HPDE6-E6E7 (cell line): ENCODE results near the gene SLC2A4RG.
"Not testable (repeated sequence)": the region's sequence is repeated elsewhere in the genome, so short reads cannot be mapped to it uniquely, and the experiment has no call there.

Source experiments
- DNase-seq: peaks from one replicate; pipeline ENCODE4 v3.0.0; 2011; ENCODE audit warnings: missing footprints; ENCODE audit errors: extremely low spot score

The SLC2A4RG gene

GRCh38 chr20:63712191-63712590 lies 27.4 kb upstream of the SLC2A4RG start:
- no peak for DNase-seq

- no peak for DNase-seq
Measured at GRCh38 chr20:63714858-63715257, 24.7 kb upstream of the SLC2A4RG start.

- DNase-seq = no peak
Measured at GRCh38 chr20:63718996-63719395, 20.6 kb upstream of the SLC2A4RG start.

- DNase-seq = not testable (repeated sequence)
Measured at GRCh38 chr20:63722967-63723622, 16.5 kb upstream of the SLC2A4RG start.

- DNase-seq = not testable (repeated sequence)
Measured at GRCh38 chr20:63730189-63730733, 9.3 kb upstream of the SLC2A4RG start.

GRCh38 chr20:63731410-63731809 lies 8.2 kb upstream of the SLC2A4RG start:
- no peak for DNase-seq

- no peak for DNase-seq
Measured at GRCh38 chr20:63732118-63733095, 7.2 kb upstream of the SLC2A4RG start.

GRCh38 chr20:63733117-63733516 lies 6.5 kb upstream of the SLC2A4RG start:
- DNase-seq = no peak

- DNase-seq = no peak
Measured at GRCh38 chr20:63733579-63734081, 5.9 kb upstream of the SLC2A4RG start.

GRCh38 chr20:63734111-63734945 lies 5.2 kb upstream of the SLC2A4RG start:
- no peak for DNase-seq

GRCh38 chr20:63734946-63735858 lies 4.4 kb upstream of the SLC2A4RG start:
- DNase-seq = no peak

- no peak for DNase-seq
Measured at GRCh38 chr20:63735859-63736718, 3.5 kb upstream of the SLC2A4RG start, which contains the start of gene LIME1. LIME1 (plus strand) TSS chr20:63736664; CDS start chr20:63737550, 886 bp downstream.

- DNase-seq = no peak
Measured at GRCh38 chr20:63736893-63737694, 2.5 kb upstream of the SLC2A4RG start.

GRCh38 chr20:63737695-63737944 lies 2.0 kb upstream of the SLC2A4RG start:
- DNase-seq = no peak

GRCh38 chr20:63737945-63738686 lies 1.5 kb upstream of the SLC2A4RG start:
- DNase-seq = no peak

- DNase-seq = no peak
Measured at GRCh38 chr20:63738687-63739129, 868 bp upstream of the SLC2A4RG start.

- no peak for DNase-seq
Measured at GRCh38 chr20:63740070-63740626, 572 bp downstream of the SLC2A4RG start.
